ENCODE data around the gene FOLR2. TPM values are rescaled to one million over a fixed set of nuclear protein-coding genes. Genes with fewer than 3 reads are reported as not detected.
"Not testable (repeated sequence)": the region's sequence is repeated elsewhere in the genome, so short reads cannot be mapped to it uniquely, and the experiment has no call there.

FOLR2 gene
- total and polyA plus RNA-seq, 2 experiments from 2014 or later = not detected

- Histone ChIP-seq H3K4me3 (no peak overlapping the region), H3K4me1 (ENCODE audit: low read depth) (no peaks in the 10 kb centered on the region)
- TF ChIP-seq CTCF (IDR thresholded peaks at IDR 0.05; ENCODE audit: low read depth, low read length) = no peak
Observed at GRCh38 chr11:72177656-72178055, 38.9 kb upstream of the FOLR2 start.

GRCh38 chr11:72179049-72179803 lies 37.4 kb upstream of the FOLR2 start:
- H3K27me3 ChIP-seq = no peaks in the 10 kb centered on the region
- no peaks in the 10 kb centered on the region for H3K9me3 ChIP-seq (ENCODE audit: low read depth)
- no peaks in the 10 kb centered on the region for H3K4me1 ChIP-seq (ENCODE audit: low read depth)
- no peaks in the 10 kb centered on the region for H3K36me3 ChIP-seq
- no peak for DNase-seq (ENCODE audit: low read depth in 1 of 2, low spot score in 1 of 2)
- H3K27ac ChIP-seq = no peak overlapping the region
- TF ChIP-seq CTCF (IDR thresholded peaks at IDR 0.05; ENCODE audit: low read depth, low read length) = no peak
- no peak overlapping the region for H3K4me3 ChIP-seq

More at GRCh38 chr11:72177656-72178055, 38.9 kb upstream of the FOLR2 start:
- no peak for DNase-seq (ENCODE audit: low read depth in 1 of 2, low spot score in 1 of 2)
- Histone ChIP-seq H3K27me3 (no peaks in the 10 kb centered on the region), H3K36me3 (no peaks in the 10 kb centered on the region), H3K9me3 (ENCODE audit: low read depth) (no peaks in the 10 kb centered on the region), H3K27ac (no peak overlapping the region)

- H3K27ac ChIP-seq = no peak overlapping the region
- no peaks in the 10 kb centered on the region for H3K4me1 ChIP-seq (ENCODE audit: low read depth)
- no peak for TF ChIP-seq CTCF (IDR thresholded peaks at IDR 0.05; ENCODE audit: low read depth, low read length)
- no peaks in the 10 kb centered on the region for H3K36me3 ChIP-seq
- no peak overlapping the region for H3K4me3 ChIP-seq
- no peaks in the 10 kb centered on the region for H3K9me3 ChIP-seq (ENCODE audit: low read depth)
- no peaks in the 10 kb centered on the region for H3K27me3 ChIP-seq
- no peak for DNase-seq (ENCODE audit: low read depth in 1 of 2, low spot score in 1 of 2)
Observed at GRCh38 chr11:72179804-72180396, 36.7 kb upstream of the FOLR2 start.

- H3K4me3 ChIP-seq; DNase-seq (ENCODE audit: low read depth in 1 of 2, low spot score in 1 of 2); H3K4me1 ChIP-seq (ENCODE audit: low read depth); H3K36me3 ChIP-seq; H3K9me3 ChIP-seq (ENCODE audit: low read depth); H3K27me3 ChIP-seq; H3K27ac ChIP-seq: not testable (repeated sequence)
Observed at GRCh38 chr11:72180892-72181552, 35.6 kb upstream of the FOLR2 start.

- not testable (repeated sequence) for H3K27me3 ChIP-seq; H3K9me3 ChIP-seq (ENCODE audit: low read depth); H3K4me3 ChIP-seq; H3K36me3 ChIP-seq; H3K27ac ChIP-seq; H3K4me1 ChIP-seq (ENCODE audit: low read depth)
- DNase-seq (ENCODE audit: low read depth in 1 of 2, low spot score in 1 of 2) = peak in 1 of 2 donors; percentile 7
Observed at GRCh38 chr11:72181553-72181958, 35.0 kb upstream of the FOLR2 start.

GRCh38 chr11:72188267-72188666 lies 28.3 kb upstream of the FOLR2 start:
- Histone ChIP-seq H3K27me3 (no peaks in the 10 kb centered on the region), H3K9me3 (ENCODE audit: low read depth) (no peaks in the 10 kb centered on the region), H3K4me3 (no peak overlapping the region), H3K27ac (no peak overlapping the region), H3K4me1 (ENCODE audit: low read depth) (no peaks in the 10 kb centered on the region), H3K36me3 (no peaks in the 10 kb centered on the region)
- no peak for TF ChIP-seq CTCF (IDR thresholded peaks at IDR 0.05; ENCODE audit: low read depth, low read length)
- DNase-seq (ENCODE audit: low read depth in 1 of 2, low spot score in 1 of 2) = no peak

All from cardiac muscle cell (in vitro differentiated cells and primary cell).